ENCODE data around the gene GP1BA.

DNA sequence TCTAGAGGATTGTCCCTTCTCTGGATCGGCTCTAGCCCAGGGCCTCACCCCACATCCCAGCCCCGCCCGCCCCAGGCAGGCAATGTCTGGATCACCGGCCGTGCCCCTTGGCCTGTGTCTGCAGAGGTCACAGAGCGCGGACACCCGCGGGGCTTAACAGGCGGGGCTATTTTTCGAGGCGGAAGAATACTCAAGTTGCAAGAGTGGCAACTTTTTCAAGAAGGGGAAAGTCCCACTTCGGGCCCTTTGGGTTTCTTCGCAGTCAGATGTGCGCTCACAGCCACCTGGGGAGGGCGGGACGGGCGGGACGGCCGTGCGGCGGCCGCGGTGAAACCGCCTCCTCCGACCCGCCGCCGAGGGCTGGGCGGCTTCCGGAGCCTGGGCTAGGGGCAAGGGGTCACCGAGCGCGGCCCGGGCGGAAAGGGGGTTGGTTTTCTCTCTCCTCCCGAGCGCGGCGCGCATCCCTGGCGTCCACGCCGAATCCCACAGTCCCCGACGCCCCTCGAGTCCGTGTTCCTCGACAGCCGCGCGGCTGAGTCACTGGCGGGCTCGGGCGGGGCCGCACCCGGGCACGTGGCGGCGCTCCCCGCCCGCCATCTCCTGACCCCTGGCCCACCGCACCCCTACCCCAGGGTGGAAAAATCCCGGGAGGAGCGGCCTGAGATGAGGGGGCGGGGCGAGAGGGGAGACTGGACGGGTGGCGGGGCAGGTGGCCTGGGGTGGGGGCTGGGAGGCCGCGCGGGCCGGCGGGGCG, 17.4 kb downstream of the GP1BA start:
- TF ChIP-seq, protein P1, sequence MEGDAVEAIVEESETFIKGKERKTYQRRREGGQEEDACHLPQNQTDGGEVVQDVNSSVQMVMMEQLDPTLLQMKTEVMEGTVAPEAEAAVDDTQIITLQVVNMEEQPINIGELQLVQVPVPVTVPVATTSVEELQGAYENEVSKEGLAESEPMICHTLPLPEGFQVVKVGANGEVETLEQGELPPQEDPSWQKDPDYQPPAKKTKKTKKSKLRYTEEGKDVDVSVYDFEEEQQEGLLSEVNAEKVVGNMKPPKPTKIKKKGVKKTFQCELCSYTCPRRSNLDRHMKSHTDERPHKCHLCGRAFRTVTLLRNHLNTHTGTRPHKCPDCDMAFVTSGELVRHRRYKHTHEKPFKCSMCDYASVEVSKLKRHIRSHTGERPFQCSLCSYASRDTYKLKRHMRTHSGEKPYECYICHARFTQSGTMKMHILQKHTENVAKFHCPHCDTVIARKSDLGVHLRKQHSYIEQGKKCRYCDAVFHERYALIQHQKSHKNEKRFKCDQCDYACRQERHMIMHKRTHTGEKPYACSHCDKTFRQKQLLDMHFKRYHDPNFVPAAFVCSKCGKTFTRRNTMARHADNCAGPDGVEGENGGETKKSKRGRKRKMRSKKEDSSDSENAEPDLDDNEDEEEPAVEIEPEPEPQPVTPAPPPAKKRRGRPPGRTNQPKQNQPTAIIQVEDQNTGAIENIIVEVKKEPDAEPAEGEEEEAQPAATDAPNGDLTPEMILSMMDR (IDR thresholded peaks at IDR 0.05): no peak
- no peak for TF ChIP-seq POLR2A (IDR thresholded peaks at IDR 0.05)
